ENCODE results near the gene ERCC8.
"Not testable (repeated sequence)": the region's sequence is repeated elsewhere in the genome, so short reads cannot be mapped to it uniquely, and the experiment has no call there.

ERCC8 gene

DNA sequence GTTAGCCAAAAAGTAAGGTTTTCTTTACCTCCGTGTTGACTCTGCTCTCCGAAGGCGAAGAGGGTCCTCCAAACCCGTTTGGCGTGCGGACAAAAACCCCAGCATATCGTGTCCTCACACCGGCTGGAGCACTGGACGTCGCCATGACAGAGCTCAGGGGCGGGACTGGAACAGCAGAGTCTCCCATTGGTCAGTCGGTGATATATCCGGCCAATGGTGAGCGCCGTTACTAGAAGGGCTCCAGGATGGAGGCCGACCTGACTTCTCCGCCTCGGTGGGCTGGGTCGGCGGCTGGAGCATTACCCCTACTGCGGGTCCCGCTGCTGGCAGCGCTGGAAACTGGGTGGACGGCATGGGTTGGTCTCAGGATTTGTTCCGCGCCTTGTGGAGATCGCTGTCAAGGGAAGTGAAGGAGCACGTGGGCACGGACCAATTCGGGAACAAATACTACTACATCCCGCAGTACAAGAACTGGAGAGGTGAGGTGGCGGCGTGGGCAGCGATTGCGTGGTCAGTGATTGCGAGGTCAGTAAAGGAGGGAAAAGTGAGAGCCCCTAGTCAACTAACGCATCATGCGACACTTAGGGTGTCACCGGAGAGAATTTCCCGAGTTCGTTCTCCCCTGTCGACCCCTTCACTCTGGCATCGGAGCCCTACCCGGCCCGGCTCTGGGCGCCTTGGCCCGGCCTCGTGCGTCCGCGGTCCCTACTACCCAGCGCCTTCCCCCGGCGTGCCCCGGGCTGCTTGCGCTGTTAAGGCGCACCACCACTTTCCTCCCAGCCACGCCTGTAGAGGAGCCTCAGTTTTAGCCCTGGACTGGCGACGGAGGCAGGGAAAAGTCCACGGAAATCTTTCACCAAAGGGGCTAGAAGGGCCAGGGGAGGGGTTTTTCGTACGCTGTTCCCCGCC is at the start of gene ERCC8, which contains the start of gene NDUFAF2:
ERCC8 (minus strand) TSS at position 167 of the 909 bp plus-strand sequence; CDS start at position 105, 62 bp downstream.
NDUFAF2 (plus strand) TSS at position 302 of the 909 bp plus-strand sequence; CDS start at position 353, 51 bp downstream.
- peak; percentile 59 for DNase-seq

GRCh38 chr5:60993875-60994571 is 49.2 kb upstream of the ERCC8 start:
- no peak for DNase-seq

DNA sequence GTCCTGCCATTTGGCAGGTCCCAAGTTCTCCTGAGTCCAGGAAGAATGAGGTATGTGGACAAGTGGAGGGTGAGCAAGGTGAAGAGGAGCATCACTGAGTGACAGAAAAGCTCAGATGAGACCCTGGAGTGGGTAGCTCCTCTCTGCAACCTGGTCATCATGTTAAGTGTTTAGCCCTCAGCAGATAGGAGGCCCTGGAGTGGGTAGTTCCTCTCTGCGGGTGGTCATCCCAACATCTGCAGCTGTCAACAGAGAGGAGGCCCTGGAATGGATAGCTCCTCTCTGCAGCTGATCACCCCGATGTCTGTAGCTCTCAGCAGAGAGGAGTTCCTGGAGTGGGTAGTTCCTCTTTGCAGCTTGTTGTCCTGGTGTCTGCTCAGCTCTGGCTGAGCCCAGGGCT is 48.6 kb upstream of the ERCC8 start:
- DNase-seq, result no peak

- no peak for DNase-seq
Observed at GRCh38 chr5:60992871-60993270, 48.0 kb upstream of the ERCC8 start.

- no peak for DNase-seq
Observed at GRCh38 chr5:60989790-60990189, 44.9 kb upstream of the ERCC8 start.

DNA sequence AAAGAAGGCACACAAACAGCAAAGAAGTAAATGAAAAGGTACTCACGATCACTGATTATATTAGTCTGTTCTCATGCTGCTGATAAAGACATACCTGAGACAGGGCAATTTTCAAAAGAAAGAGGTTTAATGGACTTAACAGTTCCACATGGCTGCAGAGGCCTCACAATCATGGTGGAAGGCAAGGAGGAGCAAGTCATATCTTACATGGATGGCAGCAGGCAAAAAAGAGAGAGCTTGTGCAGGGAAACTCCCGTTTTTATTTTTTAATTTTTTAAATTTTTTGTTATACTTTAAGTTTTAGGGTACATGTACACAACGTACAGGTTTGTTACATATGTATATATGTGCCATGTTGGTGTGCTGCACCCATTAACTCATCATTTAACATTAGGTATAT is 37.3 kb upstream of the ERCC8 start:
- DNase-seq, result not testable (repeated sequence)

- no peak for DNase-seq
Observed at GRCh38 chr5:60980511-60980910, 35.6 kb upstream of the ERCC8 start.

- DNase-seq, result no peak
Observed at GRCh38 chr5:60978968-60979367, 34.1 kb upstream of the ERCC8 start.

- no peak for DNase-seq
Observed at GRCh38 chr5:60977956-60978737, 33.3 kb upstream of the ERCC8 start.

GRCh38 chr5:60972231-60972630 is 27.4 kb upstream of the ERCC8 start:
- DNase-seq, result no peak

DNA sequence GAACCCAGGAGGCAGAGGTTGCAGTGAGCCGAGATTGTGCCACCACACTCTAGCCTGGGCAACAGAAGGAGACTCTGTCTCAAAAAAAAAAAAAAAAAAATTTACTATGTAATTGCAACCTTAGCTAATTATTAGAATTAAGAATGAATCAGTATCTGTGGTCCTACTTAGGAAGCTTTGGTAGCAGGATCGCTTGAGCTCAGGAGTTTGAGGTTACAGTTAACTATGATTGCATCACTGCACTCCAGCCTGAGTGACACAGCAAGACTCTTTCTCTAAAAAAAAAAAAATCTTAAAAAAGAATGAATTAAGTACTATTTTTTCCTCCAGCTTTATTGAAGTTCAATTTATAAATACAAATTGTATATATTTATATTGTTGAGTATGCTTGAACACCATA is 16.8 kb upstream of the ERCC8 start:
- DNase-seq, result no peak

GRCh38 chr5:60960591-60960990 is 15.7 kb upstream of the ERCC8 start:
- DNase-seq, result no peak

DNA sequence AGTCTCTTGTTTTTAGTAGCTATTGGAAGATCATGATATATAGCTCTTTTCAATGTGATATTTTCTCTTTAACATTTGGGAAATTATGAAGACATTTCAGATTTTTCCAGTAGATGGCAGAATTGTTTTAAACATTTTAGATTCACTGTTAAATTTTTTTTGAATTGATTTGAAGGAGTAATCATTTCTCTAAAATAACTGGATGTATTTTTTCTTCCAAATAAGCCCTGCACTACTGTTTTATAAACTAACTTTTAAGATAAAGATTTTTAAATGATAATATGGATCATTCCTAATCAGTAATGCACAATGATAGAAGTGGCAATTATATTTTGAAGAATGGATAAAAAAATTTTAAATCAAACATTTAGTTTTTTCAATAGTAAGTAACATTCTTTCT is 14.3 kb upstream of the ERCC8 start:
- DNase-seq, result no peak

GRCh38 chr5:60958712-60959111 is 13.8 kb upstream of the ERCC8 start:
- no peak for DNase-seq

- DNase-seq, result no peak
Observed at GRCh38 chr5:60958088-60958487, 13.2 kb upstream of the ERCC8 start.

DNA sequence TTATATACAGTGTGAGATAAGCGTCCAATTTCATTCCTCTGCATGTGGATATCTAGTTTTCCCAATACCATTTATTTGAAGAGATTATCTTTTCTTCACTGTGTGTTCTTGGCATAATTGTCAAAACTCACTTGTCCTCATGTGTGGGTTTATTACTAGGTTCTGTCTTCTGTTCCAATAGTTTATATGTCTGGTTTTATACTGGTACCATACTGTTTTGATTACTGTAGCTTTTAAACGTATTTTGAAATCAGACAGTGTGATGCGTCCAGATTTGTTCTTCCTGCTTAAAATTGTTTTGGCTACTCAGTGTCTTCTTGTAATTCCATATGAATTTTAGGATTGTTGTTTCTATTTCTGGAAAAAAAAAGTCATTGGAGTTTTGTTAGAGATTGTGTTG is 10.4 kb upstream of the ERCC8 start:
- DNase-seq, result no peak

DNA sequence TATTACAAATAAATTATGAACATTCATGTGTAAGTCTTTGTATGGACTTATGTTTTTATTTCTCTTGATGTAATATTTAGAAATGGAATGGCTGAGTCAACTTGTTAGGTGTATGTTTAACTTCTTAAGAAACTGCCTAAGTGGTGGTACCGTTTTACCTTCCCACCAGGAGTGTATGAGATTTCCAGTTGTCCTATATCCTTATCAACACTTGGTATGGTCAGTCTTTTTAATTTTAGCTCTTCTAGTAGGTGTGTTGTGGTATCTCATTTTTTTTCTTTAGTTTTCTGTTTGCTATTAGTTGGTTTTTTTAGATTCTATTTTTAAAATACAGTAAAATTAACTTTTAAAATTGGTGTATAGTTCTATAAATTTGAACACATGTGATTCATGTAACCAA is 3.9 kb upstream of the ERCC8 start:
- no peak for DNase-seq

GRCh38 chr5:60945813-60946187 is 930 bp upstream of the ERCC8 start:
- no peak for DNase-seq

DNA sequence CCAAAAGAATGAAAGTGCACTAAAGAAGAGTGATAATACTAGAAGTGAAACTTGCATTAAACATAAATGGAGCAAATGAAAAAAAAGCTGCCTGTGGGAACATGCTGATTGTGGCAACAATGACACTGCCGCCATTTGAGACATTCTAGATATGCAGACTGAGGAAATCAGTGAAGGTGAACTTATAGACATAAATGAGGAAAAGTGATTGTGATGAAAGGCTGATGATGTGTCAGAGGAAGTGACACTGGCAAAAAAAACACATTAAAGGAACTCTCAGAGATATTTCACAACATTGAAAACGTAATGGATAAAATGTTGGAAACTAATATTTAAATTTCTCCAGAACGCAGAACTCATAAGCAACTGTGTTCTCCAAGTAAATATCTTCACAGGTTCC is 1.2 kb downstream of the ERCC8 start:
- no peak for DNase-seq

DNA sequence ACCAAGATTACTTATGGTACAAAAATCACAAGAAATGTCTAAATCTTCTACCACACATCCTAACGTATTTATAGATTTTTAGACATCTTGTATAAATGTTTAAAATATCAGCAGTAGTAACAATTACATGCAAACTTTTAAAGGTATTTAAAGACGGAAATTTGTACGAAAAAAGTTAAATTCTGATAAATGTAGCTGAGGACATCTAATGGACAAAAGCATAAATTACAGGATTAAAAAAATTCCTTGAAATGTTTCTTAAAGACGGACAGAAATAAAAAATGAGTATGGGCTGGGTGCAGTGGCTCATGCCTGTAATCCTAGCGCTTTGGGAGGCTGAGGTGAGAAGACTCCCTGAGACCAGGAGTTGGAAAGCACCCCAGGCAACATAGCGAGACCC is 15.8 kb downstream of the ERCC8 start:
- no peak for DNase-seq

DNA sequence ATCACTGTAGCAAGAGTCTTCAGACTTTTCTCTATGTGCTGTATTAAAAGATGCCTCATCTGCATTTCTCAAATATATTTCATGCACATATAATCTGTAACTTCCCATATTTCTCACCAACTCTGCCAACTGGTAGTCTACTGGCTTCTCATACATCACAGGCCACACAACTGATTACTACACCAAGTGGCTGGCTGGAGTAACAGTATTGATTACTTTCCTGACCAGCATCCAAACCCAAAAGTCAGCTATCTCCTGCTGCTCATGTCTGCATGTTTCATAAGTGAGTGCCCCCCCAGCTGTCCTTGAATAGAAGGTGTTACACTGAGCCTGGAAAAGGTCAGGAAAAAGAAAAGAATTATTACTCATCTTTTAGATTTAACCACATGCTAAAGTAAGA is 17.4 kb downstream of the ERCC8 start:
- DNase-seq, result no peak

- no peak for DNase-seq
Observed at GRCh38 chr5:60918466-60918865, 26.4 kb downstream of the ERCC8 start.

DNA sequence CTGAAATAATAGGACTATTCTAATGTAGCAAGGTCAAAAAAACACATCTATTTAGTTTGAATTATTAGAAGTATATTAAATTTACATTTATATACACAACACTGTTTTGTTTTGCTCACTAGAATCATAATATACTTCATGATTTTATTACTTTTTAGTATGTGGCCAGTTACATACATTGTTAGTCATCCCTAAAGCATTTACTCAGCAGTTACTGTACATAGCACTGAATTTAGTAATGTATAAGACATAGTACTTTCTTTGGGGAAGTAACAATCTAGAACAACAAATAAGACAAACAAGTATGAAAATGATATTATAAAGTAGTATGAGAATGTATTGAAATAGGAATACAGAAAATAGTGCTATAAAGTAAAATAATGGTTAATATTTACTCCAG is 28.2 kb downstream of the ERCC8 start:
- DNase-seq, result no peak

Measured in 8988T (cell line).